Breast epithelium (tissue), 3 donors: ENCODE measurements around the gene SYTL3.

ENCODE experiments used
- CTCF ChIP-seq, 3 donors: fragments of 450-650 bp; IDR thresholded peaks; one replicate each; pipeline ENCODE4 v1.5.1; 2016 to 2017; ENCODE audit warnings: antibody characterized with exemption in 3 of 3, mild to moderate bottlenecking in 3 of 3, moderate library complexity in 3 of 3
- POLR2A ChIP-seq: fragments of 450-650 bp; IDR thresholded peaks from one replicate; pipeline ENCODE4 v1.6.1; 2016; ENCODE audit warnings: antibody characterized with exemption, mild to moderate bottlenecking, moderate library complexity

DNA sequence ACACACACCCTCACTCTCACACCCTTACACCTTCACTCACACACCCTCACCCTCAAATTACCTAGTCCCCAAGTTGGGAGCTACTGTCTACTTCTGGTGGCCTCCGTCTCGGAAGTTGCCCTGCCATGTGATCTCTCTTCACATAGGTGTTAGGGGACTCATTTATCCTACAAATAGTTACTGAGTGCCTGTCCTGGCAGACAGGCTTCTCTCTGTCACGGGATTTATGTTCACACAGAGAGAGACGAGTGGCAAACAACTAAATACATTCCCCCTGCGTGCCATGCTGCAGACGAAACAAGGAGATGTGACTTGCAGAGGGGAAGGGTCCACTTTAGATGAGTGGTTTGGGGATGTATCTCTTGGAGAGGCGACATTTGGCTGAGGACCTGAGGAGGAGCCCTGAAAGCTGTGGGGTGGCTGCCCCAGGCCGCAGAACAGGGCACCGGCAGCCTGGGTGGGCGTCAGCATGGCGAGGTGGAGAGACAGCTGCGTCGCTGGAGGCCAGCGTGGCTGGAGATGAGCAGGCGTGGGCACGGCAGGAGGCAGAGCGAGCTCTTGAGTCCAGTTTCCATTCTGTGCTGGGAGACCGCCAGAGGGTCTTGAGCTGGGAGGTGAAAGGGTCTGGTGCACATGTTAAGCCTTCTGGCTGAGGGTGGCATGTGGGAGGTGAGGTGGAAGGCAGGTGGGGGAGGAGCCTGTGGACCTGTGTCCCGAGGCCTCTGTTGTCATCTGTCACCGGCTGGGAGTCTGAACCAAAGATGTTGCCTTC is 22.5 kb upstream of the SYTL3 start:
- no peak for TF ChIP-seq CTCF (IDR thresholded peaks at IDR 0.05)
- no peak for TF ChIP-seq POLR2A
